ENCODE measurements around the gene PTPMT1.
"Not testable (repeated sequence)": the region's sequence is repeated elsewhere in the genome, so short reads cannot be mapped to it uniquely, and the experiment has no call there.

PTPMT1 gene

GRCh38 chr11:47546274-47546673, 19.1 kb upstream of the PTPMT1 start:
- DNase-seq (ENCODE audit: low spot score) = not testable (repeated sequence)

DNA sequence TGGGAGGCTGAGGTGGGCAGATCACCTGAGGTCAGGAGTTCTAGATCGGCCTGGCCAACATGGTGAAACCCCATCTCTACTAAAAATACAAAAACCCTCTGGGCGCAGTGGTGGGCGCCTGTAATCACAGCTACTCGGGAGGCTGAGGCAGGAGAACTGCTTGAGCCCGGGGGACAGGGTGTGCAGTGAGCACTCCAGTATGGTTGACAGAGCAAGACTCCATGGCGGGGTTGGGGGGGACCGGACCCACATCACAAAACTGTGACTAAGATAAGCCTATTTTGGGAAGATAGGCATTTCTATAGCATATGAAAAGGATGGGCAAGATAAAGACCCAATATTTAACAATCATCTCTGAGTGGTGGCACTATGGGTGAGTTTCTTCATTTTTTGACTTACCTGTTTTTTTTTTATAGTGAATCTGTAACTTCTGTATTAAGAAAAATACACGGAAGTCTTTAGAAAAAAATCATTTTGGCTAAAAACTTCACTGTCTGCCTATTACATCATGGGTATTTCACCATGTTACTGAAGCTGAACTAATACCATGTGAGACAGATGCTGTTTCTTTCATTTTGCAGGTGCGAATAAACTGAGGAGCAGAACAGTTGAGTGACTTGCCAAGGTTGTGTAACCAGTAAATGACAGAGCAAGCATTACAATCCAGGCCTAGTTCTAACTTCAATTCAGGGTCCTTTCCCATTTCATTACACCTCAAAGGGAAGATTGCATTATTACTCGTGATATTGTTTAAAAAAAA, 14.9 kb upstream of the PTPMT1 start:
- no peak for DNase-seq (ENCODE audit: low spot score)

DNA sequence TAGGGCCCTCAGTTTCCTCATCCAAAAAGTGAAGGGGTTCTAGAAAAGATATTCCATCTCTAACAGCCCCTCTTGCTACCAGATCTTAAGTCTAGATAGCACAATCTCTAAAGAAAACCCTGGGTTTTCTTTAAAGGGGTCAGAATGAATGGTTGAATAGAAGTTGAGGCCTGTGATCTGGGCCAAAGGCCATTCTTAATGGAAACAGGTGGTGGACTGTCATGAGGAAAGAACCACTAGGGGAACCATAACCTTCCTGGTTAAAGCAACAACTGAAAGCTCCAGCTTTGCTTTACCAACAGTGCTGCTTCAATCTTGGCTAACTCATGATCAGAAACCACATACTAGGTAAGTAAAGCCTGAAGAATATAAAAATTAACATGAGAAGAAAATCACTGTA, 14.3 kb upstream of the PTPMT1 start:
- DNase-seq (ENCODE audit: low spot score) = peak; percentile 30

DNA sequence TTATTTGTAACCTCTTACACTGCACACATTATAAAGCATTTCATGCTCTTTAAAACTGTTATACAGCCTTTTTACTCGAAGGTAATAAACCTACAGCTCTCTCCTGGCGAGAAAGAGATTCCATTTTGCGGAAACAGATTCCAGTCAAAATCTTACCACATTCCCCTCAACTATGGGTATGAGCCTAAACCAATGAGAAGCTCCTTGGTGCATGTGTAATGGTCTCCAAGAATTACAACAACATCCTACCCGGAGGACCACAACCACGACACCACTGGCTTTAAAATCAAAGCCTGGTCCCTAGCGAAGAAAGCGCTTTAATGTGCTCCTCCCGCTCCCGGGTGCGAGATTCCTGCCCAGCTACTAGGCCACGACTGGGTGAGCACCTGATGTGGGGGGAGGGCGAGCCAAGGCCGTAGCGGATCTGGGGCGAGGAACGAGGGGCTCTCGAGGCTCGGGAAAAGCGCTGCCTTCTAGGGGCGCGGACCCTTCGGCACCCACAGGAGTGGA, 13.3 kb upstream of the PTPMT1 start:
- DNase-seq (ENCODE audit: low spot score) = no peak

- peak; percentile 93 for DNase-seq (ENCODE audit: low spot score)
Observed at GRCh38 chr11:47552566-47553405, 12.6 kb upstream of the PTPMT1 start, which contains the start of gene CELF1. CELF1 (minus strand) TSS chr11:47553132; CDS start chr11:47499523, 53,609 bp downstream.

DNA sequence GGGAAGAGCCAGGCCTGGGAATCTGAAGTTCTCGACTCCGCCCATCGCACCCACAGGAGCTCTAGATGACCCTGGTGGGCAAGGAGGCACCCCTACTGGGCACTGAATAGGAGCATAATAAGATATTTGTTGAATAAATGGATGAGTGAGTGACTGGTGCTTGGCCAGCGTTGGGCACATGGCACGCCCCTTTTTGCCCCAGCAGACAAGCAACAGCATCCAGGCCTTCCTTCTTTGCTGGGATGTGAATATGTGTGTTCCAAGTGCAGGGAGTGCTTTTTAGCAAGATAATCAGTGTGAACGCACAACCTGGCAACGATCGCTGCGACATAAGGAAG, 12.0 kb upstream of the PTPMT1 start:
- DNase-seq (ENCODE audit: low spot score) = no peak

DNA sequence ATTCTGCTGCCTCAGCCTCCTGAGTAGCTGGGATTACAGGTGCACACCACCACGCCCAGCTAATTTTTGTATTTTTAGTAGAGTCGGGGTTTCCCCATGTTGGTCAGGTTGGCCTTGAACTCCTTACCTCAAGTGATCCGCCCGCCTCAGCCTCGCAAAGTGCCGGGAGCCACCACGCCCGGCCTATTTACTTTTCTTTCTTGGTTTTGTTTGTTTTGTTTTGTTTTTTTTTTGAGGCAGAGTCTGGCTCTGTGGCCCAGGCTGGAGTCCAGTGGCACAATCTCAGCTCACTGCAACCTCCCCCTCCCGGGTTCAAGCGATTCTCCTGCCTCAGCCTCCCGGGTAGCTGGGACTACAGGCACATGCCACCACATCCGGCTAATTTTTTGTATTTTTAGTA, 8.4 kb upstream of the PTPMT1 start:
- not testable (repeated sequence) for DNase-seq (ENCODE audit: low spot score)

- no peak for DNase-seq (ENCODE audit: low spot score)
Observed at GRCh38 chr11:47558695-47559094, 6.7 kb upstream of the PTPMT1 start.

GRCh38 chr11:47560426-47560825, 5.0 kb upstream of the PTPMT1 start:
- no peak for DNase-seq (ENCODE audit: low spot score)

DNA sequence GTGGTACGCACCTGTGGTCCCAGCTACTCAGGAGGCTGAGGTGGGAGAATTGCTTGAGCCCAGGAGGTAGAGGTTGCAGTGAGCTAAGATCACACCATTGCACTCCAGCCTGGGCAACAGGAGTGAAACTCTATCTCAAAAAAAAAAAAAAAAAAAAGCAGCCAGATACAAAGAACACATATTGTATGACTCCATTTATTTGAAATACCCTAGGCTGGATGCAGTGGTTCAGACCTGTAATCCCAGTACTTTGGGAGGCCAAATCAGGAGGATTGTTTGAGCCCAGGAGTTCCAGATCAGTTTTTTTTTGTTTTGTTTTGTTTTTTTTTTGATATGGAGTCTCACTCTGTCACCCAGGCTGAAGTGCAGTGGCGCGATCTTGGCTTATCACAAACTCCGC, 3.0 kb upstream of the PTPMT1 start:
- DNase-seq (ENCODE audit: low spot score) = not testable (repeated sequence)

- DNase-seq (ENCODE audit: low spot score) = not testable (repeated sequence)
Observed at GRCh38 chr11:47564366-47564765, 1.0 kb upstream of the PTPMT1 start.

DNA sequence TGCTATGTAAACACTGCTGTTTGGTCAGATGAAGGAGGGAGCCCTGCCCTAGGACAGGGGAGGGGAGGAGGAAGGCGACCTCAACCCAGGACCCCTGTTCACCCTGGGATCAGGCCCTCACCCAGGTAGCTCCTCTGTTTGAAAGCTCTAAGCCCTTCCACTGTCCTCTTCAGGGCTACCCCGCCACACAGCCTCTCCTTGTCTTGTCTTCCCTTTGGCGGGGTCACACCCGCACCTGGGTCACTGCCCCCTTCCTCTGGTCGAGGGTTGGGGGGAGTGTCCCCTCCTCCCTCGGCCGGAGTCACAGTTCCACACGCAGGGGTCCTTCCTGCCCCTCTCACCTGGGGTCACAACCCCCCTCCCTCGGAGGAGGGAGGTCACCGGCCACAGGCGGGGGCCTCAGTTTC, 463 bp upstream of the PTPMT1 start:
- no peak for DNase-seq (ENCODE audit: low spot score)

- no peak for DNase-seq (ENCODE audit: low spot score)
Observed at GRCh38 chr11:47566149-47566698, 825 bp downstream of the PTPMT1 start.

GRCh38 chr11:47569646-47570045, 4.2 kb downstream of the PTPMT1 start:
- no peak for DNase-seq (ENCODE audit: low spot score)

- DNase-seq (ENCODE audit: low spot score) = no peak
Observed at GRCh38 chr11:47570651-47571356, 5.4 kb downstream of the PTPMT1 start.

- no peak for DNase-seq (ENCODE audit: low spot score)
Observed at GRCh38 chr11:47571357-47571729, 5.9 kb downstream of the PTPMT1 start.

DNA sequence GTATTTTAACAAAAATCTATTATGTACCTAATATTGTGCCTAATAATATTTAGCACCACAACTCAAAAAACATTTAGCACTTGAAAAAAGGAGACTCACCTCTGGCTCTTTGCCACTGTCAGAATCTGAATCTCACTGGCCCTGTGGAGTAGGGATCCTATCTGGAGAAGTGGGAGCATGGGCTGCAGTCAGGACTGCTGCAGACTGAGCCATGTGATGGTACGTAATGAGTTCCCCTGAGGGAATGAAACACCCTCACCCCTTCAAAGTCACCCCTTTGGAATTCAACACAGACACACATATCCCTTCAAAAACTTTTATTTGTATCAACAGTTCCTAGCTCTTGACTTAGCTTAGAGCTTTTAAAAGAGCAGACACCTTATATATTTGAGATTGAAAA, 6.5 kb downstream of the PTPMT1 start:
- DNase-seq (ENCODE audit: low spot score) = no peak

DNA sequence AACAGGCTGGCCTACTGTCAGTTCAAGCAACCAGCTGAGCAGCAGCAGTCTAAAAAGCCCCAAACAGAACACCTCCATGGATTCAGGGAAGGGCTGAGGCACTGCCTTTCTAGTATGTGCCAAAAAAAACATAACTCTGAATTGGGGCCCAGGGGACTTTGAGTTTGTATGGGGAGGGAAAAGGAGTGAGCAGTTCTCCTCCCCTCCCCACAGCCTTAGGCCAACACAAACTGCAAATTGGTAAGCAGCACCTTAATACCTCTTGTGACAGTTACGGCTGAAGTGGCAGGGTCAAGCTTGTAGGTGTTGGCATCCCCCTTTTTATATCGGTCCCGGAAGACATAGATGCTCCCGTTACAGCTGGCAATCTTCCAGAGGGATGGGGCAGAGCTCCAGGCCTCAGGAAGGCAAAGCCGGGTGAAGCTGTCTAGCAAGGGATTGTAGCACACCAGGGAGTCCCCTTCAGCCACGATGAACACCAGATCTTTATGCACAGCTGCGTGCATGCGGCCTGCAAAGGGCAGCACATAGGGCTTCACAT, 7.4 kb downstream of the PTPMT1 start:
- DNase-seq (ENCODE audit: low spot score) = no peak

DNA sequence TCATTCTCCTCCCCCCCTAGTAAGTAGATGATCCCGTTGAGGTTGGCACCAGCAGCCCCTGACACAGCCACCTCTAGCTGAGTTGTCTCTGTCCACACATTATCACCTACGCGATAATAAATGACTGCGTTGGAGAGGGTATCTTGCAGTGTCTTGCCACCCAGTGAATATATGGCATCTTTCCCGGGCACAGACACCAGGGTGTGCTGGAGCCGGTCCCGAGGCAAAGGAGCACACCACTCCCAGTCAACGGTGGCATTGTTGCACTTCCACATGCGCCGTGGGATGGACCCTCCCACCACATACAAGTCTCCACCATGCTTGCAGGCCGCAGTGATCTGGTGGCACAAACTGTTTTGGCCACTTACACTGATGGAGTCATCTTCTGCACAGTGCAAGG, 7.9 kb downstream of the PTPMT1 start:
- no peak for DNase-seq (ENCODE audit: low spot score)

DNA sequence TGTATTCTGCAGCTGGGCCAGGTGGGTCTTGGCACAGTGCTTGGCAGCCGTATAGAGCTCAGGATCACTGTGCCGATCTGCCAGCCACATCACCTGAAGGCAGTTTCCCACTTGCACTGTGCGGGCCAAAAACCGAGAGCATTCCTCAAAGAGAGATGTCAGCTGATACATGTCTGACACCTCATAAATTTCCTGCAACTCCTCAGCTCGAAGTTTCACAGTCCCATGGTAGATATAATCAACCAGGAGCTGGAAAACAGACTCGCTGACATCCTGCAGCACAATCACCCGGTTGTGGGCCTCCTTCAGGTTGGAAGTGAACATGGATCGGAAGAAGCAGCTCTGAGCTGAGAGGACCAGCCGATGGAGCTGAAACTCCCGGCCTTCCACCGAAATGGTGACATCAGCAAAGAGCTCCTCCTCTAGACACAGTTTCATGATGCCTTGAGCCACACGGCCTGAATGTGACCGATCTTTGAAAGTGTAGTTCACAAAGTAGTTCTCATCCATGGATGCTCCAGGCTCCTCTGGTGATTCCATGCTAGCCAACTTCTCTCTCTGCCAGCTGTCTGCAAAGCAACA, 12.2 kb downstream of the PTPMT1 start:
- DNase-seq (ENCODE audit: low spot score) = no peak
